ENCODE results near the gene CHRND. TPM values are rescaled to one million over a fixed set of nuclear protein-coding genes. Genes with fewer than 3 reads are reported as not detected.

CHRND gene
- total RNA-seq, 4 donors from 2014 or later, result not detected

- ATAC-seq (ENCODE audit: low FRiP score) (no peak), DNase-seq (ENCODE audit: low spot score) (no peak)
- TF ChIP-seq, protein P1, sequence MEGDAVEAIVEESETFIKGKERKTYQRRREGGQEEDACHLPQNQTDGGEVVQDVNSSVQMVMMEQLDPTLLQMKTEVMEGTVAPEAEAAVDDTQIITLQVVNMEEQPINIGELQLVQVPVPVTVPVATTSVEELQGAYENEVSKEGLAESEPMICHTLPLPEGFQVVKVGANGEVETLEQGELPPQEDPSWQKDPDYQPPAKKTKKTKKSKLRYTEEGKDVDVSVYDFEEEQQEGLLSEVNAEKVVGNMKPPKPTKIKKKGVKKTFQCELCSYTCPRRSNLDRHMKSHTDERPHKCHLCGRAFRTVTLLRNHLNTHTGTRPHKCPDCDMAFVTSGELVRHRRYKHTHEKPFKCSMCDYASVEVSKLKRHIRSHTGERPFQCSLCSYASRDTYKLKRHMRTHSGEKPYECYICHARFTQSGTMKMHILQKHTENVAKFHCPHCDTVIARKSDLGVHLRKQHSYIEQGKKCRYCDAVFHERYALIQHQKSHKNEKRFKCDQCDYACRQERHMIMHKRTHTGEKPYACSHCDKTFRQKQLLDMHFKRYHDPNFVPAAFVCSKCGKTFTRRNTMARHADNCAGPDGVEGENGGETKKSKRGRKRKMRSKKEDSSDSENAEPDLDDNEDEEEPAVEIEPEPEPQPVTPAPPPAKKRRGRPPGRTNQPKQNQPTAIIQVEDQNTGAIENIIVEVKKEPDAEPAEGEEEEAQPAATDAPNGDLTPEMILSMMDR (IDR thresholded peaks at IDR 0.05), result no peak
Measured at GRCh38 chr2:232522623-232523401, 3.1 kb upstream of the CHRND start.

GRCh38 chr2:232523402-232523681 lies 2.6 kb upstream of the CHRND start:
- ATAC-seq (ENCODE audit: low FRiP score), result no peak
- TF ChIP-seq, protein P1 (IDR thresholded peaks at IDR 0.05), result no peak
- no peak for DNase-seq (ENCODE audit: low spot score)

- DNase-seq (ENCODE audit: low spot score) (no peak), ATAC-seq (ENCODE audit: low FRiP score) (no peak)
- TF ChIP-seq, protein P1 (IDR thresholded peaks at IDR 0.05), result no peak
Measured at GRCh38 chr2:232523682-232524597, 2.0 kb upstream of the CHRND start.

DNA sequence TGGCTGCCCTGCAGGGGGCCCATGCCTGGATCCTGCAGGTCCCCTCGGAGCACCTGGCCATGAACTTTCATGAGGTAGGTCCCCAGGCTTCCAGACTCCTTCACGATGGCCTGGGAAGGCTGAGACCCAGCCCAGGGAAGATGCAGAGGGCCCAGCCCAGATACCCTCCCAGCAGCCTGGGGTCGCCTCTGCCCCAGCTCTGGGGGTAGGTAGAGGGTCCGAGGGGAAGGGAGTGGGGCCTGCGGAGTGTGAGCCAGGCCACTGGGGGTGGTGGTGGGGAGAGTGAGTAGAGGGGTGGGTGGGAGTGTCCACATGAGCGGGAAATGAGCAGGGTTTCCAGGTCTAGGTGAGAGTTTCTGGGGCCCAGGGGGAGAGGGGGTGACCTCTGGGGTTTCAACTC lies 1.2 kb upstream of the CHRND start:
- ATAC-seq (ENCODE audit: low FRiP score) (no peak), DNase-seq (ENCODE audit: low spot score) (no peak)

GRCh38 chr2:232525199-232525598 lies 761 bp upstream of the CHRND start:
- DNase-seq (ENCODE audit: low spot score) (no peak), ATAC-seq (ENCODE audit: low FRiP score) (no peak)
- TF ChIP-seq, protein P1 (IDR thresholded peaks at IDR 0.05), result no peak

More for the DNA sequence above, 1.2 kb upstream of the CHRND start:
- TF ChIP-seq, protein P1 (IDR thresholded peaks at IDR 0.05), result no peak

- DNase-seq (ENCODE audit: low spot score) (no peak), ATAC-seq (ENCODE audit: low FRiP score) (no peak)
- TF ChIP-seq, protein P1 (IDR thresholded peaks at IDR 0.05), result no peak
Measured at GRCh38 chr2:232526372-232526941, 497 bp downstream of the CHRND start.

Measured in omental fat pad (tissue), 4 donors.